GM19372 (cell line): ENCODE data around the gene SLC28A3.
"Not testable (repeated sequence)": the region's sequence is repeated elsewhere in the genome, so short reads cannot be mapped to it uniquely, and the experiment has no call there.

ENCODE experiments used
- ATAC-seq: cut with Tn5 transposase; IDR thresholded peaks from one replicate; pipeline ENCODE4 v1.9.1; 2021; ENCODE audit warnings: mild to moderate bottlenecking, low read depth, moderate library complexity; ENCODE audit not compliant: unreplicated experiment

The SLC28A3 gene

GRCh38 chr9:84340535-84340934 lies at the start of gene SLC28A3:
SLC28A3 (minus strand) TSS chr9:84340758; CDS start chr9:84340633, 125 bp downstream.
- ATAC-seq: no peak

GRCh38 chr9:84390254-84390653 lies 49.7 kb upstream of the SLC28A3 start:
- ATAC-seq: not testable (repeated sequence)

DNA sequence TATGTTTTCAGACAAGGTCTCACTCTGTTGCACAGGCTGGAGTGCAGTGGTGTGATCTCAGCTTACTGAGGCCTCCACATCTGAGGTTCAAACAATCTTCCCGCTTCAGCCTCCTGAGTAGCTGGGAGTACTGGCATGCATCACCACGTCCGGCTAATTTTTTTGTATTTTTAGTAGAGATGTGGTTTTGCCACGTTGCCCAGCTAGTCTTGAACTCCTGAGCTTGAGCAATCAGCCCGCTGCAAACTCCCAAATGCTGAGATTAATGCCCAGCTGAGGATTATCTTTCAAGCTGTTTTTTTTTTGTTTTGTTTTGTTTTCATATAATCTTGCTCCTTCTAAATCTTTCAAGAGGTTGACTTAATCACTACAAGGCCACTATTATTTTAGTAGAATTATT lies 47.3 kb upstream of the SLC28A3 start:
- ATAC-seq: no peak

DNA sequence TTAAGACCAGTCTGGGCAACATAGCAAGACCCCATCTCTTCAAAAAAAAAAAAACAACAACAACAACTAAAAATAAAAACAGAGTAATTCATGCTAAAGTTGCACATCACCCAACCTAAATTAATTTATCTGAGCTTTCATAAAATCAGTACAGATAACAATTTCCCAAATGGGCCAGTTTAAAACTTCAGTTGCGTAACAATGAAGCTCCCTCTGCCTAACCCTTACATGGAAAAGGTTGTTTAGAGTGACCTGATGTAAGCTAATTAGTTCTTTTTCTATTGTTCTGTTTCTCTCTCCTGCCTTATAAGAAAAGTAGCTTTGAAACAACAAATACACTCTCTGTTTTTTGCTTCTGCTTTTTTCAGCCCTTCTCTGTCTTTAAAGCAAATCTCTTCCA lies 46.2 kb upstream of the SLC28A3 start:
- ATAC-seq: no peak

DNA sequence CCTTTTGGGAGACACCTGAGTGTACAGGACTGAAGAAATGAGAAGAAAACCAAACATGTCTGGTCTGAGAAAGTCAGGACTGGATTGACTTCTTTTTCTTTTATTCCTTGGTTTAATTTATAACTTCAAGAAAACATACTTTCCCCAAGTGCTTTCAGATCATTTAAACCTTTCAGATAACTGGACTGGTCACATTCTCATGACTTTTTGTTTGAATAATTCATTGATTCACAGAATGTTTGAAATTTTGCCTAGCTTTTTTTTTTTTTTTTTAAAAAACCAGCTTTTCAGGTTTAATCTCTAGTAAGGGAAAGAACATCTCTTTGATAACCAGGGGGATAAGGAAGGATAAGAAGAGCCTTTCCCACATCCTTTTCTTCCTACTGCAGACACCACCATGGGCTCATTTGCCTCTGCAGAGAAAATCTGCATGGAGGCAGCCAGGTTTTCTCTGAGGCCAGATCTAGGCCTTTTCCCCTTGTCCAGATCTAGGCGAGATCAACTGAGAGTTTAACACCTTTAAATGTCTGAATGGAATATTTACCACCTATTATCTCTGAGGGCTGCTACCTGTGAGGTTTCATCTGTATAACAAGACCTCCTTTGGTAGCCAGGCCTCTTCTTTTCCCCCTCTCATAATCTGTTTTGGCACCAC lies 45.0 kb upstream of the SLC28A3 start:
- no peak for ATAC-seq

- ATAC-seq: no peak
Measured at GRCh38 chr9:84384617-84385016, 44.1 kb upstream of the SLC28A3 start.

DNA sequence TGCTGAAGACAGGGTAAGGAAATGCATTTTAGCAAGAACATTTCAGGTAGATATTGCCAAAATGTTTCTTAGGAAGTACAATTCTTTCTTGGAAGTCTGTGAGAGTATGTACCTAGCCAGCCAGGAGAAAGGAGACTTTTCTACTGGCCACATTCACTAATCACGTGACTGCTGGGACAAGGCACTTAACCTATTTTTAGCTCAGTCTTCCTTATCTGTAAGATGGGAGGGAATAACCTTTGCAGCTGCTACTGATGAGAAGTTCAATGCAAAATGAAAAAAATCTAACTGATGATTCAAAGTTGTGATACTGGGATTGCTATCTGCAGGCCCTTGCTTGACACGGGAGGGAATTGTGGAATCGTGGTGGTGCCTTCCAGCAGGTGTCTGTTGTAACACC lies 42.6 kb upstream of the SLC28A3 start:
- ATAC-seq: no peak

GRCh38 chr9:84382720-84383119 lies 42.2 kb upstream of the SLC28A3 start:
- ATAC-seq: no peak

- no peak for ATAC-seq
Measured at GRCh38 chr9:84381508-84381907, 41.0 kb upstream of the SLC28A3 start.

GRCh38 chr9:84379740-84380139 lies 39.2 kb upstream of the SLC28A3 start:
- no peak for ATAC-seq

- no peak for ATAC-seq
Measured at GRCh38 chr9:84375954-84376353, 35.4 kb upstream of the SLC28A3 start.

DNA sequence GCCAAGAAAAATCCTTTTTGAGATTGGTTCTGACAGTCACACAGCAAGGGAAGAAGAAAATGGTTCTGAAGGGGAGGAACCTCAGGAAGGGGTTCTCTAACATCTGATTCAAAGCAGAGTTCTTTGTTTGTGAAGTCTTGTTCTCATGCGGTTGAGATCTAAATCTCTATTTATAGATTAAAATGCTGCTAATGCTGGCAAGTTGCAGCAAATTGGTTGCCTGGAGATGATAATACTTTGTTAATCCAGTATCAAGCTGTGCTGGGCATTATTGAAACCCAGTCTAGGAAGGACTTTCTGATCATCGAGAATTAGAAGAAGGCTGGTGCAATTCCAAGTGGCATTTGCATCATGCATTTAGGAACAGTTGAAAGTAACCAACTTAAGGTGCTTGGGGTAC lies 34.0 kb upstream of the SLC28A3 start:
- ATAC-seq: no peak

DNA sequence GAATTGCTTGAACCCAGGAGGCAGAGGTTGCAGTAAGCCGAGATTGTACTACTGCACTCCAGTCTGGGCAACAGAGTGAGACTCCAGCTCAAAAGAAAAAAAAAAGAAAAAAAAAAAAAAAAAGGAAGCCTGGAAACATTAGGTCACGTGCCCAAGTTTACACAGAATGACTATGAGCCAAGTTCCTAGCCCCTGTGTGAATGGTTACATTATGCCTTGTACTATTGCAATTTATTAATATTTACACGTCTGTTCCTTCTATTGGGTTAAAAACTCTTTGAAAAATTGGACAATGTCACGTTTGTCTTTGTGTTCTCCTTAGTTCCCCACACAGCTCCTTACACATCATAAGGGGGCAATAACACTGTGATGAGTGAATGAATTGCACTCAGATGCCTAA lies 33.5 kb upstream of the SLC28A3 start:
- ATAC-seq: no peak

DNA sequence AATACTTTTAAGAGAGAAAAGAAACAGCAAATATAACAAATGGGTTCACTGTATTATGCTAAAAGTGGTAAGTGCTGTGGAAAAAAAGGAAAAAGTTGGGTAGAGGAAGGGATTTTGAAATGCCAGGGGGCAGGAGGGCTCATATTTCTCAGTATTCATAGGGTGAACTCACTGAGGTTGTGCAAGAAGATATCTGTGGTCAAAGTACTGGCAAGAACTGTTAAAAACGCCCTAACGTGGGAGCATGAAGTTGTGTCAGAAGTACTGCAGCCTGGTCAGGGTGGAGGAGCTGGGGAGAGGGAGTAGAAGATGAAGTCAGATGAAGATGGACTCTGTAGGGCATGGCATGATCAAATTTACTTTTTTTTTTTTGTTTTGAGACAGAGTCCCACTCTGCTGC lies 31.2 kb upstream of the SLC28A3 start:
- ATAC-seq: no peak

- no peak for ATAC-seq
Measured at GRCh38 chr9:84368601-84369000, 28.0 kb upstream of the SLC28A3 start.

DNA sequence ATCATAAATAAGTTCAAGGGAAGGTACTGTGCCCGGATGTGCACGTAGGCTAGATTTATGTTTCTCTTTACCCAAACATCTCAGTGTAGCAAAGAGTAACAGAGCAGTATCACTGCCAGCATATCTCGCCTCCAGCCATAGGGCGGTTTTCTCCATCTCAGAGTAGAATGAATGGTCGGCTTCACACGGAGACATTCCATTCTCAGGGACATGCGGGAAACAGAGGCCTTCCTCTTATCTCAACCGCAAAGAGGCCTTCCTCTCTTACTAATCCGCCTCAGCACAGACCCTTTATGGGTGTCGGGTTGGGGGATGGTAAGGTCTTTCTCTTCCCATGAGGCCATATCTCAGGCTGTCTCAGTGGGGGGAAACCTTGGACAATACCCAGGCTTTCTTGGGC lies 27.2 kb upstream of the SLC28A3 start:
- ATAC-seq: not testable (repeated sequence)

DNA sequence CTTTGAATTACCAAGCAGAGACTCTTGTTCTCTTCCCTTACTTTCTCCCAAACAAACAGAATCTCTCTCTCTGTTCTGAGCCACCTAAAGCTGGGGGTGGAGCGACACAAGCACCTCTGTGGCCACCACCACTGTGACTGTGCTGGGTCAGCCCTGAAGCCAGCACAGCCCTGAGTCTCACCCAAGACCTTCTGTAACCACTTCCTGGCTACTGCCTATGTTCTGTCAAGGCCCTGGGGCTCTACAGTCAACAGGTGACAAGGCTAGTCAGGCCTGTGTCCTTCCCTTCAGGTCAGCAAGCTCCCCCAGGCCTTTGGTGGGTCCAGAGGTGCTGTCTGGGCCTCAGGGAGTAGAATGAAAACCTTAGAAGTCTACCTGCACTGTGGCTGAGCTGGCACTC lies 26.1 kb upstream of the SLC28A3 start:
- no peak for ATAC-seq

DNA sequence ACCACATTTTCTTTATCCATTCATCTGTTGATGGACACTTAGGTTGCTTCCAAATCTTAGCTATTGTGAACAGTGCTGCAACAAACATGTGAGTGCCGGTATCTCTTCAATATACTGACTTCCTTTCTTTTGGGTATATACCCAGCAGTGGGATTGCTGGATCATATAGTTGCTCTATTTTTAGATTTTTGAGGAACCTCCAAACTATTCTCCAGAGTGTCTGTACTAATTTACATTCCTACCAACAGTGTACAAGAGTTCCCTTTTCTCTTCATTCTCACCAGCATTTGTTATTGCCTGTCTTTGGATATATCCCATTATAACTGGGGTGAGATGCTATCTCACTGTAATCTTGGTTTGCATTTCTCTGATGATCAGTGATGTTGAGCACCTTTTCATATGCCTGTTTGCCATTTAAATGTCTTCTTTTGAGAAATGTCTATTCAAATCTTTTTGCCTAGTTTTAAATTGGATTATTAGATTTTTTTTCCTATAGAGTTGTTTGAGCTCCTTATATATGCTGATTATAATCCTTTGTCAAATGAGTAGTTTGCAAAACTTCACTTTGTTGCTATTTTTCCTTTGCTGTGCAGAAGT lies 24.4 kb upstream of the SLC28A3 start:
- not testable (repeated sequence) for ATAC-seq

GRCh38 chr9:84361645-84362044 lies 21.1 kb upstream of the SLC28A3 start:
- no peak for ATAC-seq

GRCh38 chr9:84357275-84357674 lies 16.7 kb upstream of the SLC28A3 start:
- ATAC-seq: no peak

DNA sequence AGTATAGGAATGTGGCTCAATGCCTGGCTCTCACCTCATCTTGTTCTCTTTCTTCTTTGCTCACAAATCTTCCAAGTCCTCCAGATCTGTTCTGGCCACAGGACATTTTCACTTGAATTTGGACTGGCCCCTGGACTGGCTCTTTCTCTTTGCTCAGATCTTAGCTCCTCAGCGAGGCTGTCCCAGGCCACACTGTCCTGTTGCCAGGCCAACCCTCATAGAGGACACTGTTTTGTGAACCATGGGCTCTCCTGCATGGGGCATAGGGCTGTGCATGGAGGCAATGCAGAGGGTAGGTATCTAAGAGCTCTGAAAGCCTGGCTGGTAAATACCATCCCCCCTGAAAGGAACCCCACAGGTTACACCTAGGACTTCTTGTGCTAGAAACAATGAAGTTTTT lies 13.5 kb upstream of the SLC28A3 start:
- ATAC-seq: no peak

DNA sequence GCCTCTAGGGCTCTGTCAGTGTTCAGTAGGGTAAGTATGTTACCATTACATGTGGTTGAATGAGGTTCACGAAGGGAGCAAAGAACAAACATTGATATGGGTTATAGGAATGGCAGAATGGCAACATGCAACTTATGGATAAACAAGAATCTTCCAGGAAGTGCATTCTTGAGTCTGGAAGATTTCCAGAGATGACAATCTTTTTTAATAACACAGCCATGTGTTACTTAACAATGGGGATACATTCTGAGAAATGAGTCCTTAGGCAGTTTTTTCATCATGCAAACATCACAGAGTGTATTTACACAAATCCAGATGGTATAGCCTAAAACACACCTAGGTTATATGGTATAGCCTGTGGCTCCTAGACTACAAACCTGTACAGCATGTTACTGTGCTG lies 9.1 kb upstream of the SLC28A3 start:
- ATAC-seq: no peak
